Osteoblast (primary cell): ENCODE data around the gene OXSR1. TPM values are rescaled to one million over a fixed set of nuclear protein-coding genes. Genes with fewer than 3 reads are reported as not detected.

Experiments
- DNase-seq: peaks from one replicate; pipeline ENCODE4 v3.0.0; 2011; ENCODE audit warnings: low spot score, mixed read lengths; ENCODE audit not compliant: insufficient read length; ENCODE audit errors: missing footprints
- H2AFZ ChIP-seq: 2 replicates; pipeline ENCODE4 v1.6.0; 2011; ENCODE audit warnings: mild to moderate bottlenecking, low read length
- H3K27ac ChIP-seq: 2 replicates; pipeline ENCODE4 v1.5.1; 2011; ENCODE audit warnings: mild to moderate bottlenecking, low read depth, low read length, moderate library complexity
- H3K27me3 ChIP-seq: 2 replicates; pipeline ENCODE4 v1.6.0; 2012; ENCODE audit warnings: mild to moderate bottlenecking, control low read depth, inconsistent platforms, low read length, moderate library complexity; ENCODE audit not compliant: insufficient read depth
- H3K36me3 ChIP-seq: 2 replicates; pipeline ENCODE4 v1.5.1; 2011; ENCODE audit warnings: mild to moderate bottlenecking, low read length, control low read depth, moderate library complexity; ENCODE audit not compliant: insufficient read depth
- H3K4me1 ChIP-seq: 2 replicates; pipeline ENCODE4 v1.5.1; 2011; ENCODE audit warnings: mild to moderate bottlenecking, low read length, control low read depth, moderate library complexity; ENCODE audit not compliant: insufficient read depth
- H3K4me2 ChIP-seq: 2 replicates; pipeline ENCODE4 v1.6.0; 2011; ENCODE audit warnings: mild to moderate bottlenecking, low read length; ENCODE audit not compliant: insufficient read depth
- H3K4me3 ChIP-seq: fragments of 200-600 bp; sonication (generic); 3 replicates; pipeline ENCODE4 v1.5.1; 2012; ENCODE audit warnings: mild to moderate bottlenecking, low read length, inconsistent platforms; ENCODE audit not compliant: insufficient read depth
- H3K79me2 ChIP-seq: 2 replicates; pipeline ENCODE4 v1.6.0; 2012; ENCODE audit warnings: mild to moderate bottlenecking, low read length, control low read depth, inconsistent platforms; ENCODE audit not compliant: insufficient read depth
- H3K9me3 ChIP-seq: 2 replicates; pipeline ENCODE4 v1.5.1; 2011; ENCODE audit warnings: low read depth, low read length, control low read depth
- H4K20me1 ChIP-seq: 2 replicates; pipeline ENCODE4 v1.6.0; 2012; ENCODE audit warnings: mild to moderate bottlenecking, low read length, control low read depth; ENCODE audit not compliant: insufficient read depth
- total RNA-seq: library from RNA; depleted of rRNA; stranded (reverse); fragments of >200 nt; gene quantifications from 2 replicates; pipeline ENCODE4 v1.2.3, GENCODE V29; 2012
- TF ChIP-seq, protein P1 (sequence below): IDR thresholded peaks from 2 replicates; pipeline ENCODE4 v1.5.1; 2011; ENCODE audit warnings: mild to moderate bottlenecking, low read depth, low read length, moderate library complexity; ENCODE audit errors: extremely low read depth

Gene OXSR1
- total RNA-seq, 1 donor = 50.3 TPM

DNA sequence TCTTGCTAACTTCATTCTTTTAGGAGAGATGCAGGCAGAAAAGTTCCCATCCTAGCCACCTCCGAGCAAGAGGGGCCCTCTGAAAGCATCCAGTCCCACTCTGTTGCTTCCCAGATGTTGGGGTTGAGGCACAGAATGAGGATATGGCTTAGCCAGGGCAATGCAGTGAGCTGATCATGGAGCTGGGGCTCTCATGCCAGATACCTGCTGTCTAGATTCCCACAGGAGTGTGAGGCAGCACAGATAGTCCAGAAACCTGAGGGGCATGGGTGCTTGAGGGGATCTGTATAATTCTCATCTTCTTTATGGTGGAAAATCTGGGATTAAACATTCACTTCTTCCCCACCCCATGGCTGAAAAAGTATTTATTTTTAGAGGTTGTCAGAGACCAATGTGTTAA, 101.5 kb downstream of the OXSR1 start:
- TF ChIP-seq, protein P1, sequence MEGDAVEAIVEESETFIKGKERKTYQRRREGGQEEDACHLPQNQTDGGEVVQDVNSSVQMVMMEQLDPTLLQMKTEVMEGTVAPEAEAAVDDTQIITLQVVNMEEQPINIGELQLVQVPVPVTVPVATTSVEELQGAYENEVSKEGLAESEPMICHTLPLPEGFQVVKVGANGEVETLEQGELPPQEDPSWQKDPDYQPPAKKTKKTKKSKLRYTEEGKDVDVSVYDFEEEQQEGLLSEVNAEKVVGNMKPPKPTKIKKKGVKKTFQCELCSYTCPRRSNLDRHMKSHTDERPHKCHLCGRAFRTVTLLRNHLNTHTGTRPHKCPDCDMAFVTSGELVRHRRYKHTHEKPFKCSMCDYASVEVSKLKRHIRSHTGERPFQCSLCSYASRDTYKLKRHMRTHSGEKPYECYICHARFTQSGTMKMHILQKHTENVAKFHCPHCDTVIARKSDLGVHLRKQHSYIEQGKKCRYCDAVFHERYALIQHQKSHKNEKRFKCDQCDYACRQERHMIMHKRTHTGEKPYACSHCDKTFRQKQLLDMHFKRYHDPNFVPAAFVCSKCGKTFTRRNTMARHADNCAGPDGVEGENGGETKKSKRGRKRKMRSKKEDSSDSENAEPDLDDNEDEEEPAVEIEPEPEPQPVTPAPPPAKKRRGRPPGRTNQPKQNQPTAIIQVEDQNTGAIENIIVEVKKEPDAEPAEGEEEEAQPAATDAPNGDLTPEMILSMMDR = no peak
- no peak for DNase-seq

DNA sequence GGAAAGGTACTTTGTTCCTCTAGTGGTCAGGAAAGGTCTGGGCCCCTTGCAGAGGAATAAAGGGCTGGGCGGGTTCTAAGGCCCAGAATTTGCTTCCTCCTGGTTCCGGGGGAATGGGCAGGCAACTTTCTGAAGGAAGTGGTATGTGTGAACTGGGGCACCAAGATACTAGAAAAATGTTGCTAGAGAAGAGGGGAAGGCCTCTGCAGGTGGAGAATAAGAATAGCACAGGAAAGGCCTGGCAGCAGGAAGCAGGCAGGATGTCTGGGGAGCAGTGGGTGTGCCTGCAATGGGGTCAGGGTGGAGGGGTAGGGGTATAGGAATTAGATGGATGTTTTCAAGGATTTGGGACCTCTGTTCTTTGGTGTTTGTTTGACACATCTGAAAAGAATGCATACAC, 102.3 kb downstream of the OXSR1 start:
- H3K27ac ChIP-seq = no peak overlapping the region
- TF ChIP-seq, protein P1 = no peak
- H3K27me3 ChIP-seq = no peaks in the 10 kb centered on the region
- H3K79me2 ChIP-seq = no peaks in the 10 kb centered on the region
- no peaks in the 10 kb centered on the region for H3K4me1 ChIP-seq
- H4K20me1 ChIP-seq = no peaks in the 10 kb centered on the region
- no peak for DNase-seq
- H2AFZ ChIP-seq = no peak overlapping the region
- H3K9me3 ChIP-seq = no peaks in the 10 kb centered on the region
- H3K4me2 ChIP-seq = no peak overlapping the region
- no peak overlapping the region for H3K4me3 ChIP-seq
- no peaks in the 10 kb centered on the region for H3K36me3 ChIP-seq

More for the DNA sequence above, 101.5 kb downstream of the OXSR1 start:
- no peaks in the 10 kb centered on the region for H4K20me1 ChIP-seq
- H3K79me2 ChIP-seq = no peaks in the 10 kb centered on the region
- no peaks in the 10 kb centered on the region for H3K27me3 ChIP-seq
- H3K4me1 ChIP-seq = no peaks in the 10 kb centered on the region
- H3K4me2 ChIP-seq = no peak overlapping the region
- H3K36me3 ChIP-seq = no peaks in the 10 kb centered on the region
- no peak overlapping the region for H3K27ac ChIP-seq
- no peak overlapping the region for H3K4me3 ChIP-seq
- no peak overlapping the region for H2AFZ ChIP-seq
- H3K9me3 ChIP-seq = no peaks in the 10 kb centered on the region

DNA sequence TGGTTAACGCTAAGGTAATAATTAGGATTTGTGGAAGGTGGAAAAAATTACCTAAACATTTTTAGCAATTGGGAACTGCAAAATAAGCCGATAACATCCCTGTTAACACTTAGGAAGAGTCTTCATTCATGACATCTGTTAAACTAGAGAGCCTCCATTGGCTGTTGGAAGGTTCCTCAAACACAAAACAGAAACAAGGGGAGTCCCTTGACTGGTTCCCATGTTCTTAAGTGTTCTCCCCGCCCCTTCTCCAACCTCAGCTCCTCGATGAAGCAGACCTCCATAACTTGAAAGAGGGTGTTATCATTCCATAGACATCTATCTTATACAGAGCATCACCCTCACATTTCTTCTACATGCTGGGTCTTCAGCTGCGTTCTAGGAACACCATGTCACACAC, 102.8 kb downstream of the OXSR1 start:
- Histone ChIP-seq H3K4me2 (no peak overlapping the region), H3K27me3 (no peaks in the 10 kb centered on the region), H3K9me3 (no peaks in the 10 kb centered on the region), H3K36me3 (no peaks in the 10 kb centered on the region), H3K4me3 (no peak overlapping the region), H3K27ac (no peak overlapping the region), H4K20me1 (no peaks in the 10 kb centered on the region), H2AFZ (no peak overlapping the region), H3K4me1 (no peaks in the 10 kb centered on the region), H3K79me2 (no peaks in the 10 kb centered on the region)
- TF ChIP-seq, protein P1 = no peak
- no peak for DNase-seq

DNA sequence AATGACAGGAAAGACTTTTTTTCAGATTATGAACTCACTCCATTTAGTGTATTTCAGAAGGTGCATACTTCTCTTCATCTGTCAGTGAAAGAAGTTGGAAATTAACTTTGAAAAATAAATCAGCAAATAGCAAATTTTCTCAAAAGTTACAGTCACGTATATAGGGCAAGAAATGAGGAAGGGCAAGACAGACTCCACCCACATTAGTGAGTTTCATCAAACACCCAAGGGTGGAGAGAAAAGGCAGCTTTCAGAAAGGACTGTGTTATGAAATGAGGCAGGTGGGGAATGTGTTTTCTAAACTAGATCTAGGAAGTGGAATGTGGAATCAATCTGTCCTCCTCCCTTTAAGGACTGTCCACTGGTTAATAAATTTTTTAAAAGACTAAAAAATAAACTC, 103.2 kb downstream of the OXSR1 start:
- H3K27me3 ChIP-seq = no peaks in the 10 kb centered on the region
- no peaks in the 10 kb centered on the region for H3K36me3 ChIP-seq
- H3K4me3 ChIP-seq = no peak overlapping the region
- H3K4me2 ChIP-seq = no peak overlapping the region
- TF ChIP-seq, protein P1 = no peak
- H3K27ac ChIP-seq = no peak overlapping the region
- no peak overlapping the region for H2AFZ ChIP-seq
- H3K9me3 ChIP-seq = no peaks in the 10 kb centered on the region
- H3K4me1 ChIP-seq = no peaks in the 10 kb centered on the region
- no peak for DNase-seq
- H3K79me2 ChIP-seq = no peaks in the 10 kb centered on the region
- H4K20me1 ChIP-seq = no peaks in the 10 kb centered on the region
